ENCODE measurements around the gene PRDM15.

PRDM15 gene

GRCh38 chr21:41764558-41765419 is 114.4 kb downstream of the PRDM15 start:
- DNase-seq (ENCODE audit: low read depth in 2 of 2) = no peak

- no peak for DNase-seq (ENCODE audit: low read depth in 2 of 2)
Measured at GRCh38 chr21:41763996-41764395, 115.1 kb downstream of the PRDM15 start.

GRCh38 chr21:41763398-41763931 is 115.7 kb downstream of the PRDM15 start:
- DNase-seq (ENCODE audit: low read depth in 2 of 2) = no peak

GRCh38 chr21:41762753-41763152 is 116.4 kb downstream of the PRDM15 start:
- DNase-seq (ENCODE audit: low read depth in 2 of 2) = no peak

- DNase-seq (ENCODE audit: low read depth in 2 of 2) = no peak
Measured at GRCh38 chr21:41761934-41762635, 117.1 kb downstream of the PRDM15 start.

- DNase-seq (ENCODE audit: low read depth in 2 of 2) = no peak
Measured at GRCh38 chr21:41761211-41761933, 117.8 kb downstream of the PRDM15 start.

- DNase-seq (ENCODE audit: low read depth in 2 of 2) = no peak
Measured at GRCh38 chr21:41760411-41760810, 118.7 kb downstream of the PRDM15 start.

GRCh38 chr21:41759926-41760325 is 119.2 kb downstream of the PRDM15 start:
- no peak for DNase-seq (ENCODE audit: low read depth in 2 of 2)

- DNase-seq (ENCODE audit: low read depth in 2 of 2) = no peak
Measured at GRCh38 chr21:41759214-41759840, 119.8 kb downstream of the PRDM15 start.

GRCh38 chr21:41758550-41758949 is 120.6 kb downstream of the PRDM15 start:
- DNase-seq (ENCODE audit: low read depth in 2 of 2) = no peak

- no peak for DNase-seq (ENCODE audit: low read depth in 2 of 2)
Measured at GRCh38 chr21:41755934-41756773, 123.0 kb downstream of the PRDM15 start.

GRCh38 chr21:41755258-41755933 is 123.7 kb downstream of the PRDM15 start:
- DNase-seq (ENCODE audit: low read depth in 2 of 2) = no peak

- no peak for DNase-seq (ENCODE audit: low read depth in 2 of 2)
Measured at GRCh38 chr21:41754479-41754891, 124.7 kb downstream of the PRDM15 start.

GRCh38 chr21:41753006-41753898 is 125.9 kb downstream of the PRDM15 start:
- DNase-seq (ENCODE audit: low read depth in 2 of 2) = no peak

- DNase-seq (ENCODE audit: low read depth in 2 of 2) = no peak
Measured at GRCh38 chr21:41752231-41752681, 126.9 kb downstream of the PRDM15 start.

- DNase-seq (ENCODE audit: low read depth in 2 of 2) = no peak
Measured at GRCh38 chr21:41751611-41752011, 127.5 kb downstream of the PRDM15 start.

GRCh38 chr21:41750532-41751151 is 128.5 kb downstream of the PRDM15 start:
- no peak for DNase-seq (ENCODE audit: low read depth in 2 of 2)

- DNase-seq (ENCODE audit: low read depth in 2 of 2) = no peak
Measured at GRCh38 chr21:41750051-41750450, 129.1 kb downstream of the PRDM15 start.

- DNase-seq (ENCODE audit: low read depth in 2 of 2) = no peak
Measured at GRCh38 chr21:41749286-41749685, 129.9 kb downstream of the PRDM15 start.

All from stimulated activated CD4-positive, alpha-beta T cell treated with anti-CD3 and anti-CD28 coated beads, Interleukin-1b, Interleukin-23, amount 100 ng/mL, for 1 hour (primary cell).